Mucosa of rectum (tissue), 2 donors: ENCODE measurements around the gene PANX3.

Experiments used
- H3K27ac ChIP-seq, 2 donors: one replicate each; pipeline ENCODE4 v1.7.0; 2013; ENCODE audit warnings: inconsistent platforms in 2 of 2, low read depth in 2 of 2, low read length in 2 of 2
- H3K27me3 ChIP-seq, 2 donors: one replicate each; pipeline ENCODE4 v1.7.0; 2013; ENCODE audit warnings: low read length in 2 of 2; ENCODE audit not compliant: control insufficient read depth in 2 of 2, insufficient read depth in 2 of 2
- H3K36me3 ChIP-seq, 2 donors: one replicate each; pipeline ENCODE4 v1.7.0; 2013; ENCODE audit warnings: low read length in 2 of 2; ENCODE audit not compliant: control insufficient read depth in 2 of 2, insufficient read depth in 2 of 2
- H3K4me1 ChIP-seq, 2 donors: one replicate each; pipeline ENCODE4 v1.7.0; 2013; ENCODE audit warnings: low read length in 2 of 2, mild to moderate bottlenecking in 1 of 2; ENCODE audit not compliant: control insufficient read depth in 2 of 2, insufficient read depth in 2 of 2
- H3K4me3 ChIP-seq, 2 donors: one replicate each; pipeline ENCODE4 v1.7.0; 2013; ENCODE audit warnings: low read length in 2 of 2
- H3K9ac ChIP-seq, 2 donors: one replicate each; pipeline ENCODE4 v1.7.0; 2013; ENCODE audit warnings: low read length in 2 of 2, low read depth in 1 of 2, mild to moderate bottlenecking in 1 of 2
- H3K9me3 ChIP-seq, 2 donors: one replicate each; pipeline ENCODE4 v1.7.0; 2013; ENCODE audit warnings: low read length in 2 of 2; ENCODE audit not compliant: control insufficient read depth in 2 of 2
- donor health status: healthy.
- donor health status: Normal muscosa, but diverticular disease.

PANX3 gene

GRCh38 chr11:124633355-124633754 is 22.1 kb downstream of the PANX3 start:
- no peaks in the 10 kb centered on the region for H3K9me3 ChIP-seq
- H3K9ac ChIP-seq: no peak overlapping the region
- H3K36me3 ChIP-seq: peaks cover 62 to 72% of the 10 kb centered on the region in 2 donors
- H3K27ac ChIP-seq: no peak overlapping the region
- no peak overlapping the region for H3K4me3 ChIP-seq
- H3K27me3 ChIP-seq: no peaks in the 10 kb centered on the region
- no peaks in the 10 kb centered on the region for H3K4me1 ChIP-seq

GRCh38 chr11:124635932-124636331 is 24.7 kb downstream of the PANX3 start:
- H3K36me3 ChIP-seq: peaks cover 67 to 74% of the 10 kb centered on the region in 2 donors
- H3K9ac ChIP-seq: no peak overlapping the region
- H3K27ac ChIP-seq: no peak overlapping the region
- no peaks in the 10 kb centered on the region for H3K27me3 ChIP-seq
- no peak overlapping the region for H3K4me3 ChIP-seq
- no peaks in the 10 kb centered on the region for H3K4me1 ChIP-seq
- H3K9me3 ChIP-seq: no peaks in the 10 kb centered on the region

GRCh38 chr11:124638500-124638899 is 27.3 kb downstream of the PANX3 start:
- Histone ChIP-seq H3K36me3 (peaks cover 54 to 60% of the 10 kb centered on the region in 2 donors), H3K9ac (no peak overlapping the region), H3K27ac (no peak overlapping the region), H3K27me3 (no peaks in the 10 kb centered on the region), H3K4me1 (no peaks in the 10 kb centered on the region), H3K4me3 (no peak overlapping the region), H3K9me3 (no peaks in the 10 kb centered on the region)

GRCh38 chr11:124639186-124639585 is 28.0 kb downstream of the PANX3 start:
- H3K9ac ChIP-seq: no peak overlapping the region
- H3K27ac ChIP-seq: no peak overlapping the region
- no peaks in the 10 kb centered on the region for H3K27me3 ChIP-seq
- H3K9me3 ChIP-seq: no peaks in the 10 kb centered on the region
- no peak overlapping the region for H3K4me3 ChIP-seq
- peaks cover 54 to 58% of the 10 kb centered on the region in 2 donors for H3K36me3 ChIP-seq
- no peaks in the 10 kb centered on the region for H3K4me1 ChIP-seq

GRCh38 chr11:124640666-124641065 is 29.4 kb downstream of the PANX3 start:
- H3K36me3 ChIP-seq: peaks cover 47 to 48% of the 10 kb centered on the region in 2 donors
- no peaks in the 10 kb centered on the region for H3K9me3 ChIP-seq
- H3K27ac ChIP-seq: no peak overlapping the region
- no peak overlapping the region for H3K9ac ChIP-seq
- no peaks in the 10 kb centered on the region for H3K27me3 ChIP-seq
- H3K4me1 ChIP-seq: peaks cover 0 to 4% of the 10 kb centered on the region in 2 donors
- no peak overlapping the region for H3K4me3 ChIP-seq

GRCh38 chr11:124642628-124643027 is 31.4 kb downstream of the PANX3 start:
- Histone ChIP-seq H3K36me3 (peaks cover 38 to 39% of the 10 kb centered on the region in 2 donors), H3K4me1 (peaks cover 0 to 4% of the 10 kb centered on the region in 2 donors), H3K27ac (no peak overlapping the region), H3K9me3 (no peaks in the 10 kb centered on the region), H3K4me3 (no peak overlapping the region), H3K9ac (no peak overlapping the region), H3K27me3 (no peaks in the 10 kb centered on the region)

GRCh38 chr11:124643042-124643604 is 31.9 kb downstream of the PANX3 start:
- no peaks in the 10 kb centered on the region for H3K9me3 ChIP-seq
- no peak overlapping the region for H3K27ac ChIP-seq
- H3K4me3 ChIP-seq: no peak overlapping the region
- H3K9ac ChIP-seq: no peak overlapping the region
- peaks cover 37 to 40% of the 10 kb centered on the region in 2 donors for H3K36me3 ChIP-seq
- no peaks in the 10 kb centered on the region for H3K27me3 ChIP-seq
- H3K4me1 ChIP-seq: peaks cover 0 to 4% of the 10 kb centered on the region in 2 donors

GRCh38 chr11:124643605-124644425 is 32.6 kb downstream of the PANX3 start:
- Histone ChIP-seq H3K27ac (no peak overlapping the region), H3K9ac (no peak overlapping the region), H3K9me3 (no peaks in the 10 kb centered on the region), H3K36me3 (peaks cover 30 to 35% of the 10 kb centered on the region in 2 donors), H3K4me3 (no peak overlapping the region), H3K27me3 (no peaks in the 10 kb centered on the region), H3K4me1 (peaks cover 0 to 4% of the 10 kb centered on the region in 2 donors)

GRCh38 chr11:124644426-124645280 is 33.4 kb downstream of the PANX3 start:
- Histone ChIP-seq H3K4me1 (peaks cover 0 to 4% of the 10 kb centered on the region in 2 donors), H3K9ac (no peak overlapping the region), H3K27me3 (no peaks in the 10 kb centered on the region), H3K4me3 (no peak overlapping the region), H3K27ac (no peak overlapping the region), H3K9me3 (no peaks in the 10 kb centered on the region), H3K36me3 (peaks cover 25 to 34% of the 10 kb centered on the region in 2 donors)

GRCh38 chr11:124646148-124646547 is 34.9 kb downstream of the PANX3 start:
- no peaks in the 10 kb centered on the region for H3K27me3 ChIP-seq
- no peaks in the 10 kb centered on the region for H3K9me3 ChIP-seq
- peaks cover 0 to 4% of the 10 kb centered on the region in 2 donors for H3K4me1 ChIP-seq
- no peak overlapping the region for H3K4me3 ChIP-seq
- H3K36me3 ChIP-seq: peaks cover 24 to 30% of the 10 kb centered on the region in 2 donors
- H3K27ac ChIP-seq: no peak overlapping the region
- H3K9ac ChIP-seq: no peak overlapping the region
